Measurements from ENCODE around the gene ECD. TPM values are rescaled to one million over a fixed set of nuclear protein-coding genes. Genes with fewer than 3 reads are reported as not detected.

Gene ECD
- total RNA-seq, 1 experiment from 2014 or later: 36.6 TPM

- peak; percentile 9 for DNase-seq (ENCODE audit: low read depth)
Observed at GRCh38 chr10:73097305-73097670, 70.5 kb downstream of the ECD start.

GRCh38 chr10:73096449-73097304, 71.1 kb downstream of the ECD start, which contains the start of gene P4HA1:
TSS of gene P4HA1 (minus strand) at chr10:73096866. CDS start at chr10:73074883, 21,983 bp downstream.
- peak; percentile 97 for DNase-seq (ENCODE audit: low read depth)

GRCh38 chr10:73096041-73096448, 71.8 kb downstream of the ECD start:
- peak; percentile 69 for DNase-seq (ENCODE audit: low read depth)

DNA sequence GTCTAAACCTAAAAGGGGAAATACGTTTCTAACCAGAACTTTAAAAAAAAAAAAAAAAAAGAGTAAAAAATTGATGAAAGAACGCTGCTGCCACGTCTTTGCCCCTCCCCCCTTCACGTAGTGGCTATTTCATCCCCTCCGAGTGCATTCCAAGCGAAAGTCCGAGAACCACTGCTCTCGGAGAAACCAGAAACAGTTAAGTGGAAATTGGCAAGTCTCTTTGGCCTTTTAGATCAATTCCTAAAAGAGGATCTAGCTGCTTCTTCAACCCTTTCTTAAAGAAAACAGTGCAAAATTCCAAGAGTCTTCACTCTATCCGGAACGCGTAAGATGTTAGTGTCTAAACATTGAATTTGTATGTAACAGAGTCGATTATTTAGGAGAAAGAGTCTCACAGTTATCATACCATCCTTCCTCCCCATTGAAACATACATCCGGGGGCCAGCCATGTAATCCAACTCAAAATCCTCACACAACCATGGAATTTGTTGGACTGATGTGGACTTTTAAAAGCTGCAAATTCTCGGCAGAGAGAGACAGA, 72.3 kb downstream of the ECD start:
- DNase-seq (ENCODE audit: low read depth): peak; percentile 78

DNA sequence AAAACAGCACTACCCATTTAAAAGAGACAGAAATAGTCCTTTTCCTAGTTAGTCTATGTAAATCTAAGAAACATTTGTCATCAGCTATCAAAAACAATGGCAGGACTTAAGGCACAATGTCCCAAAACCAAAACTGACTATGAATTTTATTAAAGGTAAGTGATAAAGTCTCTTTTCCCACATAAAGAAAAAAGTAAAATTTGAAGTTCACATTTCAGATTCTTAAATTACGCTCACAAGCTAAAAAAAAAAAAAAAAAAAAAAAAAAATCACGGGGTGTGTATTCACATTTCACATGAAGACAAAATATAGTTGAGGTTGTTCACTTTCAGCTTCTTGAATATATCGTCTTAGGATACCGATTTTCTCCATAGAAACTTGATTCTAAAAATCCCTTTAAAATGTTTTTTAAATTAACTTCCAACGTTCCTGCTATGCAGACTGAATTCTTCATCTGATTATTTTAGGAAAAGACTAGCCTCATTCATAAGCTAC, 72.8 kb downstream of the ECD start:
- peak; percentile 13 for DNase-seq (ENCODE audit: low read depth)

- DNase-seq (ENCODE audit: low read depth): no peak
Observed at GRCh38 chr10:73093922-73094850, 73.6 kb downstream of the ECD start.

DNA sequence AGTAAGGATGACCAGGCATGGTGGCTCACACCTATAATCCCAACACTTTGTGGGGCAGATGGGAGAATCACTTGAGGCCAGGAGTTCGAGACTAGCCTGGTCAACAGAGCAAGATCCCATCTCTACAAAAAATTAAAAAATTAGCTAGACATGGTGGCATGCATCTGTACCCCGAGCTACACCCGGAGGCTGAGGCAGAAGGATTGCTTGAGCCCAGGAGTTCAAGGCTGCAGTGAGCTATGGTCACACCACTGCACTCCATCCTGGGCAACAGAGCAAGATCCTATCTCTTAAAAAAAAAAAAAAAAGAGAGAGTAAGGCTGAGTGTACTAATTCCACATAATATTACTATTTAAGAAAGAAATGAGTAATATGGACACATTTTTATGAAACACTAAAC, 75.0 kb downstream of the ECD start:
- DNase-seq (ENCODE audit: low read depth): no peak

- no peak for DNase-seq (ENCODE audit: low read depth)
Observed at GRCh38 chr10:73088304-73088703, 79.5 kb downstream of the ECD start.

DNA sequence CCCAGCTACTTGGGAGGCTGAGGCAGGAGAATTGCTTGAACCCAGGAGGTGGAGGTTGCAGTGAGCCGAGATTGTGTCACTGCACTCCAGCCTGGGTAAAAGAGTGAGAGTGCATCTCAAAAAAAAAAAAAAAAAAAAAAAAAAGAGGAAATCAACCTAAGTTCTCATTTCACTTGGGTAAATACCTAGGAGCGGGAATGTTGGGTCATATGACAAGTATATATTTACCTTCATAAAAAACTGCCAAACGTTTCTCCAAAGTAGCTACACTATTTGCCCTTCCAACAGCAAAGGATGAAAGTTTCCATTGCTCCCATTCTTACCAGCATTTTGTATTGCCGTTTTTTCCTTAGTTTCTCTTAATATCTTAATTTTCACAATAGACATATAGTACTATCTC, 81.0 kb downstream of the ECD start:
- no peak for DNase-seq (ENCODE audit: low read depth)

GRCh38 chr10:73084209-73084608, 83.6 kb downstream of the ECD start:
- no peak for DNase-seq (ENCODE audit: low read depth)

Other genes with a start within 250 kb of the ECD start
- gene PLA2G12B, start 213.2 kb downstream of the ECD start, total RNA-seq (2014; rRNA removed): not detected in 2 replicates
- 124 and 139 TPM in 2 replicates for gene P4HA1, start 71.1 kb downstream of the ECD start, total RNA-seq (2014; rRNA removed)
- gene NUDT13, start 57.6 kb downstream of the ECD start, total RNA-seq (2014; rRNA removed): 2.9 TPM in 2 replicates
- 16.2 and 19.0 TPM in 2 replicates for gene FAM149B1, start 111 bp upstream of the ECD start, total RNA-seq (2014; rRNA removed)
- gene DNAJC9, start 79.2 kb upstream of the ECD start, total RNA-seq (2014; rRNA removed): 64.8 and 66.5 TPM in 2 replicates
- gene MRPS16, start 84.6 kb upstream of the ECD start, total RNA-seq (2014; rRNA removed): 83.9 and 92.9 TPM in 2 replicates
- 0.45 and 0.46 TPM in 2 replicates for gene CFAP70, start 190.9 kb upstream of the ECD start, total RNA-seq (2014; rRNA removed)
- 155 and 159 TPM in 2 replicates for gene ANXA7, start 246.1 kb upstream of the ECD start, total RNA-seq (2014; rRNA removed)